IPS-20b (cell line): ENCODE results near the gene MYCBP2.

ENCODE experiments used
- H3K27ac ChIP-seq: one replicate; pipeline ENCODE4 v1.5.1; 2013; ENCODE audit warnings: low read length
- H3K27me3 ChIP-seq: 2 replicates; pipeline ENCODE4 v1.6.1; 2013; ENCODE audit warnings: mild to moderate bottlenecking, low read length, inconsistent platforms; ENCODE audit not compliant: insufficient read depth
- H3K36me3 ChIP-seq: 2 replicates; pipeline ENCODE4 v1.6.1; 2013; ENCODE audit warnings: low read depth, mild to moderate bottlenecking, inconsistent platforms, low read length, moderate library complexity; ENCODE audit not compliant: insufficient read depth
- H3K4me1 ChIP-seq: 2 replicates; pipeline ENCODE4 v1.6.1; 2013; ENCODE audit warnings: mild to moderate bottlenecking, control low read depth, inconsistent platforms, low read length, moderate library complexity; ENCODE audit not compliant: insufficient read depth
- H3K4me3 ChIP-seq: 2 replicates; pipeline ENCODE4 v1.5.1; 2013; ENCODE audit warnings: mild to moderate bottlenecking, low read length, inconsistent platforms
- H3K9ac ChIP-seq: 2 replicates; pipeline ENCODE4 v1.6.1; 2013; ENCODE audit warnings: low read depth, mild to moderate bottlenecking, inconsistent platforms, low read length, moderate library complexity
- H3K9me3 ChIP-seq: 2 replicates; pipeline ENCODE4 v1.6.1; 2013; ENCODE audit warnings: mild to moderate bottlenecking, low read depth, low read length, inconsistent platforms; ENCODE audit not compliant: insufficient read depth

Gene MYCBP2

GRCh38 chr13:77139306-77139705 is 187.6 kb downstream of the MYCBP2 start:
- H3K9ac ChIP-seq: no peak overlapping the region
- H3K9me3 ChIP-seq: no peaks in the 10 kb centered on the region
- H3K27ac ChIP-seq: no peak overlapping the region
- H3K27me3 ChIP-seq: no peaks in the 10 kb centered on the region
- no peaks in the 10 kb centered on the region for H3K4me1 ChIP-seq
- peaks cover 41% of the 10 kb centered on the region for H3K36me3 ChIP-seq
- no peak overlapping the region for H3K4me3 ChIP-seq

GRCh38 chr13:77138813-77139212 is 188.1 kb downstream of the MYCBP2 start:
- Histone ChIP-seq H3K27me3 (no peaks in the 10 kb centered on the region), H3K4me3 (no peak overlapping the region), H3K36me3 (peaks cover 39% of the 10 kb centered on the region), H3K4me1 (no peaks in the 10 kb centered on the region), H3K9ac (no peak overlapping the region), H3K27ac (no peak overlapping the region), H3K9me3 (no peaks in the 10 kb centered on the region)

GRCh38 chr13:77136902-77137420 is 189.9 kb downstream of the MYCBP2 start:
- Histone ChIP-seq H3K36me3 (peaks cover 22% of the 10 kb centered on the region), H3K27me3 (no peaks in the 10 kb centered on the region)

GRCh38 chr13:77124423-77124822 is 202.5 kb downstream of the MYCBP2 start:
- peaks cover 6% of the 10 kb centered on the region; the same call in 1 of the 2 replicates for H3K36me3 ChIP-seq
- no peaks in the 10 kb centered on the region for H3K4me1 ChIP-seq
- H3K9ac ChIP-seq: no peak overlapping the region
- H3K4me3 ChIP-seq: no peak overlapping the region
- no peaks in the 10 kb centered on the region for H3K27me3 ChIP-seq
- no peak overlapping the region for H3K27ac ChIP-seq
- H3K9me3 ChIP-seq: no peaks in the 10 kb centered on the region

More at GRCh38 chr13:77136902-77137420, 189.9 kb downstream of the MYCBP2 start:
- Histone ChIP-seq H3K9ac (no peak overlapping the region), H3K4me1 (no peaks in the 10 kb centered on the region), H3K27ac (no peak overlapping the region), H3K9me3 (no peaks in the 10 kb centered on the region), H3K4me3 (no peak overlapping the region)

- Histone ChIP-seq H3K36me3 (no peaks in the 10 kb centered on the region), H3K4me3 (no peak overlapping the region), H3K9ac (no peak overlapping the region), H3K9me3 (no peaks in the 10 kb centered on the region), H3K4me1 (peaks cover 28% of the 10 kb centered on the region), H3K27ac (no peak overlapping the region), H3K27me3 (no peaks in the 10 kb centered on the region)
Observed at GRCh38 chr13:77118134-77118533, 208.8 kb downstream of the MYCBP2 start.

GRCh38 chr13:77114271-77114670 is 212.6 kb downstream of the MYCBP2 start:
- H3K27ac ChIP-seq: no peak overlapping the region

GRCh38 chr13:77113496-77113895 is 213.4 kb downstream of the MYCBP2 start:
- Histone ChIP-seq H3K36me3 (0 out of 2 replicates have a peak, but pooled peaks cover 6% of the 10 kb centered on the region), H3K9me3 (peaks cover 14% of the 10 kb centered on the region)

More at GRCh38 chr13:77114271-77114670, 212.6 kb downstream of the MYCBP2 start:
- Histone ChIP-seq H3K4me1 (peaks cover 28% of the 10 kb centered on the region), H3K9ac (no peak overlapping the region), H3K4me3 (no peak overlapping the region), H3K36me3 (0 out of 2 replicates have a peak, but pooled peaks cover 2% of the 10 kb centered on the region), H3K27me3 (no peaks in the 10 kb centered on the region), H3K9me3 (peaks cover 9% of the 10 kb centered on the region)

GRCh38 chr13:77105051-77105450 is 221.8 kb downstream of the MYCBP2 start:
- H3K4me3 ChIP-seq: no peak overlapping the region
- no peaks in the 10 kb centered on the region for H3K4me1 ChIP-seq
- peaks cover 9% of the 10 kb centered on the region for H3K9me3 ChIP-seq
- no peaks in the 10 kb centered on the region for H3K27me3 ChIP-seq
- no peak overlapping the region for H3K27ac ChIP-seq
- no peak overlapping the region for H3K9ac ChIP-seq
- H3K36me3 ChIP-seq: 0 out of 2 replicates have a peak, but pooled peaks cover 6% of the 10 kb centered on the region

More at GRCh38 chr13:77113496-77113895, 213.4 kb downstream of the MYCBP2 start:
- H3K27ac ChIP-seq: no peak overlapping the region
- H3K9ac ChIP-seq: no peak overlapping the region
- peaks cover 28% of the 10 kb centered on the region for H3K4me1 ChIP-seq
- H3K4me3 ChIP-seq: no peak overlapping the region
- H3K27me3 ChIP-seq: no peaks in the 10 kb centered on the region

- Histone ChIP-seq H3K9ac (no peak overlapping the region), H3K4me3 (no peak overlapping the region), H3K9me3 (no peaks in the 10 kb centered on the region), H3K4me1 (peaks cover 6% of the 10 kb centered on the region; the same call in 1 of the 2 replicates), H3K27ac (no peak overlapping the region), H3K27me3 (no peaks in the 10 kb centered on the region), H3K36me3 (peaks cover 14% of the 10 kb centered on the region)
Observed at GRCh38 chr13:77099415-77099814, 227.5 kb downstream of the MYCBP2 start.

GRCh38 chr13:77095288-77095687 is 231.6 kb downstream of the MYCBP2 start:
- Histone ChIP-seq H3K27me3 (no peaks in the 10 kb centered on the region), H3K4me1 (peaks cover 6% of the 10 kb centered on the region; the same call in 1 of the 2 replicates), H3K9me3 (no peaks in the 10 kb centered on the region), H3K36me3 (peaks cover 23% of the 10 kb centered on the region), H3K27ac (no peak overlapping the region), H3K9ac (no peak overlapping the region), H3K4me3 (no peak overlapping the region)

GRCh38 chr13:77094773-77095172 is 232.1 kb downstream of the MYCBP2 start:
- peaks cover 23% of the 10 kb centered on the region for H3K36me3 ChIP-seq
- H3K4me3 ChIP-seq: no peak overlapping the region

GRCh38 chr13:77093735-77094134 is 233.2 kb downstream of the MYCBP2 start:
- peaks cover 23% of the 10 kb centered on the region for H3K36me3 ChIP-seq
- H3K4me1 ChIP-seq: peaks cover 6% of the 10 kb centered on the region; the same call in 1 of the 2 replicates

More at GRCh38 chr13:77094773-77095172, 232.1 kb downstream of the MYCBP2 start:
- Histone ChIP-seq H3K9me3 (no peaks in the 10 kb centered on the region), H3K27me3 (no peaks in the 10 kb centered on the region), H3K4me1 (peaks cover 6% of the 10 kb centered on the region; the same call in 1 of the 2 replicates), H3K9ac (no peak overlapping the region), H3K27ac (no peak overlapping the region)

More at GRCh38 chr13:77093735-77094134, 233.2 kb downstream of the MYCBP2 start:
- Histone ChIP-seq H3K4me3 (no peak overlapping the region), H3K9me3 (no peaks in the 10 kb centered on the region), H3K9ac (no peak overlapping the region), H3K27me3 (no peaks in the 10 kb centered on the region), H3K27ac (no peak overlapping the region)
